ENCODE data around the gene TYK2.
"Not testable (repeated sequence)": the region's sequence is repeated elsewhere in the genome, so short reads cannot be mapped to it uniquely, and the experiment has no call there.

TYK2 gene

GRCh38 chr19:10368101-10368803, 12.1 kb downstream of the TYK2 start:
- no peak for DNase-seq

DNA sequence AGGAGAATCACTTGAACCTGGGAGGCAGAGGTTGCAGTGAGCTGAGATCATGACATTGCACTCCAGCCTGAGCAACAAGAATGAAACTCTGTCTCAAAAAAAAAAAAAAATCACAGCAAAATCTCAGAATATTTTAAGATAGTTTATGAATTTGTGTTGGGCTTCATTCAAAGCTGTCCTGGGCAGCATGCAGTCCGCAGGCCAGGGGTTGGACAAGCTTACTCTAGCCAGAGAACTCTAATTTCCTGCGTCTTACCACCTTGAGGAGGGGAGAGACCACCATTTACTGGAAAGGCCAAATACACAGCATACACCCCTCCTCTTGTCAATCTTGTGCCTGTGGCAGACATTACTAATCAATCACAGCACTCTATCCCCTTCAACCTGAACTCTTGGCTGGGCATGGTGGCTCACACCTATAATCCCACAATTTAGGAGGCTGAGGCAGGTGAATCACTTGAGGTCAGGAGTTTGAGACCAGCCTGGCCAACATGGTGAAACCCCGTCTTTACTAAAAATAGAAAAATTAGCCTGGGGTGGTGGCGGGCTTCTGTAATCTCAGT, 13.3 kb downstream of the TYK2 start:
- DNase-seq, result not testable (repeated sequence)

DNA sequence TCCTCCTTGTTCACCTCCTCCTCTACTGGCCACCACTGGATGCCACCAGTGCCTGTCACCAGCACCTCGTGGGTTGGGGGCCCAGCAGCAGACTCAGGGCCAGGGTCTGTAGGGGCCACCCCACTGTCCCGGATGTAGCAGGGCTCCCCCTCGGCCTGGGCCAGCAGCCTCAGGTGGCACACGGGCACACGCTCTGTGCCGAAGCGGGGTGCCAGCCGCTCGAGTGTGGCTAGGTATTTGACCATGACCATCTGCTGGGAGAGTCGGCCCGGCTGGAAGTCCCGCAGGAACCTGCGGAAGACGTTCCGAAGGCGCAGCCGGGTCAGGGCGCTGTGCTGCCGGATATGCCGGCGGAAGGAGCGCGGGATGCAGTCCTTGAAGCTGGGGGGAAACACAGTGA, 14.9 kb downstream of the TYK2 start:
- DNase-seq, result no peak

- no peak for DNase-seq
These were observed 15.7 kb downstream of the TYK2 start for GRCh38 chr19:10364644-10365043.

- no peak for DNase-seq
These were observed 16.5 kb downstream of the TYK2 start for GRCh38 chr19:10363789-10364281.

- no peak for DNase-seq
These were observed 18.1 kb downstream of the TYK2 start for GRCh38 chr19:10362259-10362658.

- no peak for DNase-seq
These were observed 18.8 kb downstream of the TYK2 start for GRCh38 chr19:10361569-10362011.

DNA sequence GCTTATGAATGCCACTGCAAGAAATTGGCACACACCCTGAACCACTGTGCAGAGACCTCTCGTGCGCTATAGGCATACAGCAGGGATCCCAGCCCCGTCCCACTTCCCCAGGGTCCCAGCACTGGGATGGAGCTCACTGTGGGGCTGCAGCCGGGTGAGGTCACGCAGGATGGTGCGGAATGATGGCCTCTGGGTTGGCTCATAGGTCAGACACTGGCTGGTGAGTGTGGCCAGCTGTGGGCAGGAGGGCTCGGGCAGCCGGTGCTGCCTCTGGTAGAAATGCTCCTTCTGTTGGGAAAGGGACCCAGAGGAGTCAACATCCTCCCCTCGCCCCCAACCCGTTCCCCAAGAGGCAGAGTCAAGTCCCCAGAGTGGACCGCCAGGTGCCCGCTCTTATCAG, 23.9 kb downstream of the TYK2 start:
- no peak for DNase-seq

- DNase-seq, result peak; percentile 28
These were observed 26.5 kb downstream of the TYK2 start for GRCh38 chr19:10353793-10354391.

DNA sequence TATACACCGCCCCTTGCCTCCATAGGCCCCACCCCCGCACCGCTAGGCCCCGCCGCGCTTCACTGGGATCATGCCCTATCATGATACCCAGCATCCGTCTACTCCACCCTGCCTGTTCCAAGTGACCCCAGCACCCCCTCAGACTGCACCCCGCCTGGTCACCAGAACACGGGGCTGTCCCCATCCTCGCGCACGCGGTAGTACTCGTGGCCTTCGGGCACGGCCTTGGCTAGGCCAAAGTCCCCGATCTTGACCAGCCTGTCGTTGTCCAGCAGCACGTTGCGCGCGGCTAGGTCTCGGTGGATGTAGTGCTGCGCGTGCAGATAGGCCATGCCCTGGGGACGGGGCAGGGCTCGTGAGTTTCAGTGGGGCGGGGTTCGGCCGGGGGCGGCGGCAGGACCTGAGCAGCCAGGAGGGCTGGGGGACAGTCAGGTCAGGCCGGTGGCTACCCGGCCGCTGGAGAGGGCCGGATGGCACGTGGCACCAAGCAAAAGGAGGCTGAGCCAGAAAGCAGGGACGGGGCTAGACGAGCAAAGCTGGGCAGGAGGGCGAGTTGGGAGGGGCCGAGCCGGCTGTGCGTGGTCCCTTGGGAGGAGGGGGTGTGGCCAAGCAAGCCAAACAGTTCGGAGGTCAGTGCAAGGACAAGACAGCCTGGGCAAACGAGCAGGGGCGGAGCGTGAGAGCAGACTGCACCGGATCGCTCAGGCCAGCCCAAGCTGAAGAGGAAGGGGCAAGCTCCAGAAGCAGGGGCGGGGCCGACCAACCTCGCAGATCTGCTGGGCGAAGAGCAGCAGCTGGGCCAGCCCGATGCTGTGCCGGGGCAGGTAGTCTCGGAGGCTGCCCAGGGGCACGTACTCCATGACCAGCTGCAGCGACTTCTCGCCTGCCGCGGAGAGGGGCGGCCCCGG, 27.4 kb downstream of the TYK2 start:
- peak; percentile 60 for DNase-seq

- DNase-seq, result no peak
These were observed 33.9 kb downstream of the TYK2 start for GRCh38 chr19:10346509-10346908.

DNA sequence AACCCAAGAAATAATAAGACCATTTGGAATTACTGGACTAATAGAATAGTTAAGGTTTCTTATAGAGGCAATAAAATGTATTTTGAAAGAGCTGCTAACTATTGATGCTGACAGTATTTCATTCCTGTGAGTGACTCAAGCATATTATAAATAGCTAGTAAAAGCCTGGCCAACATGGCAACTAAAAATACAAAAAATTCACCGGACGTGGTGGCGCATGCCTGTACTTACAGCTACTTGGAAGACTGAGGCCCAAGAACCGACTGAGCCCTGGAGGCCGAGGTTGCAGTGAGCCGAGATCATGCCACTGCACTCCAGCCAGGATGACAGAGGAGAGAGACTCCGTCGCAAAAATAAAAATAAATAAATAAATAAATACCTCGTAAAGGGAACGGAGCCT, 35.6 kb downstream of the TYK2 start:
- no peak for DNase-seq

GRCh38 chr19:10343495-10343894, 36.9 kb downstream of the TYK2 start:
- no peak for DNase-seq

- no peak for DNase-seq
These were observed 40.4 kb downstream of the TYK2 start for GRCh38 chr19:10339977-10340376.

GRCh38 chr19:10339380-10339960, 40.9 kb downstream of the TYK2 start, which contains the start of gene ICAM3:
Gene ICAM3 (minus strand): TSS chr19:10339624. CDS start chr19:10339614, 10 bp downstream.
- no peak for DNase-seq

DNA sequence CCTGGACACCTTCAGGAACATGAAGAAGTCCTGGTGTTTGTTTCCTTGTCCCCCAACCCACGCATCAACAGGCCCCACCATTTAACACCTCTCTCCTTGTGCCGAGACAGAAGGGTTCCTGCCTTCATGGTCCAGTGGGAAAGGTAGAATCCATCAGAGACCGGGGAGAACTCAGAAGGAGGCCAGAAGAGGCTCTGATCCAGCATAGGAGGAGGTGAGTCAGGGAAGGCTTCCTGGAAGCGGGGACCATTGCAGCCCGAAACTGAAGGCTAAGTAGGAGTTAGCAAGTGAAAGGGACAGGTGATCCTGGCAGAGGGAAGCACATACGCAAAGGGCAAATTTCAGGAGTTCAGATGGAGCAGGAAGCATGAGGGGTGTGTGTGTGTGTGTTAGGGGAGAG, 41.4 kb downstream of the TYK2 start:
- DNase-seq, result no peak

- not testable (repeated sequence) for DNase-seq
These were observed 43.6 kb downstream of the TYK2 start for GRCh38 chr19:10336725-10337124.

GRCh38 chr19:10335352-10335985, 44.9 kb downstream of the TYK2 start:
- no peak for DNase-seq

DNA sequence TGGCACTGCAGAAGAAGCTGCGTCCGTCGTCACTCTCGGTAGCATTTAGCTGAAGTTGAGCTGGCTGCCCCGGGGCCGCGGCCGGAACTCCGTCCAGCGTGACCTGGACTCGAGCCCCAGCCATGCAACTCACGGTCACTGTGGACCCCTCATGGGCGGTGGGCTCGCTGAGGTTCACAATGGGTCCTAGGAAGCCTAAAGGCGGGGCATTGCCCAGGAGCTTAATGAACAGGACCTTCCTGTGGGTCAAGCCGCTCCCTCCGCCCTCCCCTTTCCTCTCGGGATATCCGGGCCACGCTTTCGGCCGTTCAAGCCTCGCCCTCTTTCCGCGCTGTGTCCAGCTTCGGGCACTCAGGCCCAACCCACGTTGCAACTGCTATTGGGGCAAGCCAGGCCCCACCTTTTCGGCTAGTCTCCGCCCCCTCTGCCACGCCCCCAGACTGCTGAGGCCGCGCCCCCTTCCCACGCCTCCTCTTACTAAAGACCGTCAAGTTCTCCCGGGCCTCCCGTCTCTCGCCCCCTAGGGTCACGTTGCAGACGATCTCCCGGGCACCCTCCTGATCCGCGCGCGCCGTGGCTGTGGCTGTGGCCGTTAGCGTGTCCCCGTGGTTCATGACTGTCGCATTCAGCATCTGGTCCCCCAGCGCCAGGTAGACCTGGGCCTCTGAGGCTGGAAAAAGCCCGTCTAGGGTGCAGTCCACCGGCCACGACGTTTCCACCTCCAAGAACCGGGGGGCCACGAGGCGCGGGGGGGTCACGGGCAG, 45.6 kb downstream of the TYK2 start:
- DNase-seq, result no peak

GRCh38 chr19:10333758-10334587, 46.4 kb downstream of the TYK2 start:
- no peak for DNase-seq
